22Rv1 (cell line): ENCODE results near the gene SLBP.
A peak's percentile ranks its signal among the peaks of the same experiment; 100 is the strongest.
"Not testable (repeated sequence)": the region's sequence is repeated elsewhere in the genome, so short reads cannot be mapped to it uniquely, and the experiment has no call there.

Experiments used
- H3K27ac ChIP-seq: fragments of 450-650 bp; 2 replicates; pipeline ENCODE4 v1.5.1; 2017
- ZFX ChIP-seq: fragments of 450-650 bp; IDR thresholded peaks from 2 replicates; pipeline ENCODE4 v1.6.1; 2017; ENCODE audit warnings: antibody characterized with exemption, borderline replicate concordance
- TF ChIP-seq, protein P1 (sequence below): fragments of 450-650 bp; IDR thresholded peaks from 2 replicates; pipeline ENCODE4 v1.5.1; 2017; ENCODE audit warnings: mild to moderate bottlenecking

The SLBP gene

GRCh38 chr4:1703867-1704266 lies 8.3 kb downstream of the SLBP start:
- TF ChIP-seq ZFX, result no peak
- TF ChIP-seq, protein P1, sequence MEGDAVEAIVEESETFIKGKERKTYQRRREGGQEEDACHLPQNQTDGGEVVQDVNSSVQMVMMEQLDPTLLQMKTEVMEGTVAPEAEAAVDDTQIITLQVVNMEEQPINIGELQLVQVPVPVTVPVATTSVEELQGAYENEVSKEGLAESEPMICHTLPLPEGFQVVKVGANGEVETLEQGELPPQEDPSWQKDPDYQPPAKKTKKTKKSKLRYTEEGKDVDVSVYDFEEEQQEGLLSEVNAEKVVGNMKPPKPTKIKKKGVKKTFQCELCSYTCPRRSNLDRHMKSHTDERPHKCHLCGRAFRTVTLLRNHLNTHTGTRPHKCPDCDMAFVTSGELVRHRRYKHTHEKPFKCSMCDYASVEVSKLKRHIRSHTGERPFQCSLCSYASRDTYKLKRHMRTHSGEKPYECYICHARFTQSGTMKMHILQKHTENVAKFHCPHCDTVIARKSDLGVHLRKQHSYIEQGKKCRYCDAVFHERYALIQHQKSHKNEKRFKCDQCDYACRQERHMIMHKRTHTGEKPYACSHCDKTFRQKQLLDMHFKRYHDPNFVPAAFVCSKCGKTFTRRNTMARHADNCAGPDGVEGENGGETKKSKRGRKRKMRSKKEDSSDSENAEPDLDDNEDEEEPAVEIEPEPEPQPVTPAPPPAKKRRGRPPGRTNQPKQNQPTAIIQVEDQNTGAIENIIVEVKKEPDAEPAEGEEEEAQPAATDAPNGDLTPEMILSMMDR, result no peak
- no peak overlapping the region for H3K27ac ChIP-seq

DNA sequence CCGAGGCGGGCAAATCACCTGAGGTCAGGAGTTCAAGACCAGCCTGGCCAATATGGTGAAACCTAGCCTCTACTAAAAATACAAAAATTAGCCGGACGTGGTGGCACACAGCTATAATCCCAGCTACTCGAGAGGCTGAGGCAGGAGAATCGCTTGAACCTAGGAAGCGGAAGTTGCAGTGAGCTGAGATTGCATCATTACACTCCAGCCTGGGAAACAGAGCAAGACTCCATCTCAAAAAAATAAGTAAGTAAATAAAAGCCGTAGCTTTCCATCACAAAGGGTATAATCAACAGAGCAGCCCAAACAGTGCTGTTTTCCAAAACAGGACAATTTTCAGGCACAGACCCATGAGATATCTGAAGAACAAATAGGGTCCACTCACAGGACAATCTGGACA lies 10.4 kb downstream of the SLBP start:
- not testable (repeated sequence) for H3K27ac ChIP-seq

GRCh38 chr4:1695913-1696312 lies 16.2 kb downstream of the SLBP start:
- H3K27ac ChIP-seq, result peak overlapping the region; percentile 20; the same call in 1 of the 2 replicates
- TF ChIP-seq ZFX, result no peak
- TF ChIP-seq, protein P1, result no peak

DNA sequence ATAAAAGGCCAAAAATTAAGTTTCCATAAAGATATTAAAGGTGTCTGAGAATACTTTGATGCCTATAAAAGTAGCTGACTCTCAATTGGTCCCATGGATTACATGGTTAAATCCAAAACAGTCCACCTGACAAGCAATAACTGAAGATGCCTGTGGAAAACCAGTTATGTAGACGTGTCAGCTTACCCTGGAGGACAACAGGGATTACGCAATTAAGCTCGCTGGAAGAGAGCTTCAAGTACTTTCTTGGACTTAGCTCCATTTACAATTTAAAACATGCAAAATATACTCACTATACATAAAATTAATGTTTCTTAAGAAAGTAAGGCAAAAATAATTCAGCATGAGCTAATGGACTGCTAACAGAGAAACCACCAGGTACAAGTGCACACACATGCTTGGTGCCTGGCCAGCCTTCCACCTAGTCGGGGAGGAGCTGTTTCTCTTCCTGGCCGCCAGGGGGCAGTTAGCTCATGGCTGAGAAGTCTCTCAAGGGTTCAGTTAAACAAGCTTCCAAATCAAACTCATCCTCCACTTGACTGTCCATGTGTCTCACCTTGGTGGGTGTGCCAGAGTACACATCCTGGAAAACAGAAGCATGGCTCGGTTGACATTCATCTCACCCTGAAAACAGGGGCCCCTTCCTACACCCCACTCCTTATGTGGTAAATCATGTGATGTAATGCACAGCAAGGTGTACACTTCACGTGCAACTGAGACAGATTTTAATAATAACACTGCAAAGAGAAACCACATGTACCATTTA lies 18.8 kb downstream of the SLBP start:
- H3K27ac ChIP-seq, result peak overlapping the region; percentile 46
- TF ChIP-seq, protein P1, result peak; percentile 96
- TF ChIP-seq ZFX, result no peak

DNA sequence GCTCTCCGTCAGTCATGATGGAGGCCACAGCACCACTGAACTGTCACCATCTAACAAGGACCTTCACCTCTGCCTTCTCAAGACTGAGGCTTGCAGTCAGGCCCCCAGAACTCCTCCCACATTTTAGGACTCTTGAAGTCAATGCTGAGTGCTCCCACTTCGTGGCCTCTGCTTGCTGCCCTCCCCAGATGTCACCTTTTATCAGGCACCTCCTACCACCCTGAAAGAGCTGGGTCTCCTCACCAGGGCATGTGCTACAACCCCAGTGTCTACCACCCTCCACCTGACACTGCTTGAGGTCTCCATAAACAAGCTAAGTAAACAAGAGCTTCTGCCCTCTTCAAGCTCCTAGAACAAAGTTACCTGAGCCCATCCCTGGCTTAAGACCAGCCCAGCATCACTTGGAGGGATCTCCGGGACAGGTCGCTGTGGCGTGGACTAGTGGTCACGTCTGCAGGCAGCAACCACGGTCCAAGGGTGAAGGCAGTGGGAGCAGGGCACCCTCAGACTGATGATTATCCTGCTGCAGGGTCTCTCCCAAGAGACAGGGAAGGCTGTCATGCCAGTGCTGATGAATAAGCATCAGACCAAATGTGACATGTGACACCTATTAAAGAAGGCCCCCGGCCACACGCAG lies 20.3 kb downstream of the SLBP start:
- no peak for TF ChIP-seq ZFX
- TF ChIP-seq, protein P1, result no peak
- no peak overlapping the region for H3K27ac ChIP-seq

DNA sequence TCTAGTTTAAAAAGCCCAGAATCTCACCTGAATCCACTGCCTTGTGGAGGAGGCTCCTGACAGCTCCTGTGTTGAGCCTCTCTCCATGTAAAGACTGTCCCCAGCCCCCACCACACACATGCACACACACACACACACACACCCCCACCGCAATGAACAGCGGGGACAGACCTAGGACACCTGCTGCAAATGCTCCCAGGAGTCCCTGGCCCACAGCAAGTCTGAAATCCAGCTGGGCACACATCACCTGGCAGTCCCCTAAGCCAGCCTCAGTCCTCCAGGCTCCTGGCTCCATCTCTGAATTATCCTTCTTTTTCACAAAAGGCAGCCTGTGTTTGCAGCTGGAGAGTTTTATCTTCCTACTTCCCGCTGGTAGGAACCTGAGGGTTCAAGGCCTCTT lies 21.4 kb downstream of the SLBP start:
- 0 out of 2 replicates have a peak overlapping the region, but pooled peaks have one; percentile 13 for H3K27ac ChIP-seq
- TF ChIP-seq, protein P1, result no peak
- no peak for TF ChIP-seq ZFX

DNA sequence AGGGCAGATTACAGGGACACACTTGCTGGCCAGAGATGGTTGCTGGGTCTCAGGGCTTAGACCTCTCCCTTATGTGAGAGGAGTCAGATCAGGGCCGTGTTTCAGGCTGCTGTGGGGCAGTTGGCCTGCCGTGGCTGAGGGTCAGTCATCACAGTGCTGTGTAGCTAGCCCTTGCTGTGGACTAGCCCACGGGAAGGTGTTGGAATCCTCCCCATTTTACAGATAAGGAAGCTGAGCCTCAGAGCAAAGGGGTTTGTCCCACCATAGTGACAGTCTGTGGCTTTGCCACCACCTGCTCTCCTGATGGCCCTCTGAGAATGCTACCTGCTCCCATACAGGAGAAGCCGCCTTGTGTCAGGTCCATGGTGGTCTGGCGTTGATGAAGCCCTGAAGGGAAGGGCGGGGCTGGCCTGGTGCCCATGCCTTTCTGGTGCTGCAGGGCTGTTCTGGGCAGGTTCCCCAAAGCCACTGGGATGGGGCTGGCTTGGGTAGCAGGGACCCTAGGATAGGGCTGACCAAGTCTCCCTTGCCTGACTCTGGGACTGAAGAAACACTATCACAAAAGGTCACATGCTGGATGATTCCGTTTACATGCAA lies 25.6 kb downstream of the SLBP start:
- TF ChIP-seq, protein P1, result no peak
- TF ChIP-seq ZFX, result no peak
- peak overlapping the region; percentile 30; the same call in 1 of the 2 replicates for H3K27ac ChIP-seq
